GM19397 (cell line): Measurements from ENCODE around the gene LPCAT4.

Experiments
- ATAC-seq: cut with Tn5 transposase; IDR thresholded peaks from one replicate; pipeline ENCODE4 v1.9.1; 2021; ENCODE audit warnings: mild to moderate bottlenecking, moderate library complexity; ENCODE audit not compliant: unreplicated experiment

Gene LPCAT4

DNA sequence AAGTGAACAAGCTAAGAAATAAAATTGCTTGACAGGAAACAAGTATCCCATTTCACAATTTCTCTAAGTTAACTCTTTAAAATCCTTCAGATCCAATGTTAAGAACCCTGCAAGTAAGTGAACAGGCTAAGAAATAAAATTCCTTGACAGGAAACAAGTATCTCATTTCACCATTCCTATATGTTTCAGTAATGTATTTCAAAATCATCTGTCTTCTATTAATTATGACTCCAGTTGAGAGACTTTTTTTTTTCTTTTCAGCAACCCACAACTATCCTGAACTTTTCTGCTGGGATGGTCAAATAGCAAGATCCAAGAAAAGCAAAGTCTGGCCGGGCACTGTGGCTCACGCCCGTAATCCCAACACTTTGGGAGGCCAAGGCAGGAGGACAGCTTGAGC is 27.1 kb downstream of the LPCAT4 start:
- no peak for ATAC-seq

DNA sequence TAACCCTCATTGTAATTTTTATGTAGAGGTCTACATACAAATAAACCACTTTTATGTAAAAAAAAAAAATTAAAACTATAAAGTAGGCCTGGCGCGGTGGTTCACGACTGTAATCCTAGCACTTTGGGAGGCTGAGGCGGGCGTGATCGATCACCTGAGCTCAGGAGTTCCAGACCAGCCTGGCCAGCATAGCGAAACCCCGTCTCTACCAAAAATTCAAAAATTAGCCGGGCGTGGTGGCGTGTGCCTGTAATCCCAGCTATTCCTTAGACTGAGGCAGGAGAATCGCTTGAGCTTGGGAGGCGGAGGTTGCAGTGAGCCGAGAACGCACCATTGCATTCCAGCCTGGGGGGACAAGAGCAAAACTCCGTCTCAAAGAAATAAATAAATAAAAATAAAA is 28.6 kb downstream of the LPCAT4 start:
- ATAC-seq: no peak

DNA sequence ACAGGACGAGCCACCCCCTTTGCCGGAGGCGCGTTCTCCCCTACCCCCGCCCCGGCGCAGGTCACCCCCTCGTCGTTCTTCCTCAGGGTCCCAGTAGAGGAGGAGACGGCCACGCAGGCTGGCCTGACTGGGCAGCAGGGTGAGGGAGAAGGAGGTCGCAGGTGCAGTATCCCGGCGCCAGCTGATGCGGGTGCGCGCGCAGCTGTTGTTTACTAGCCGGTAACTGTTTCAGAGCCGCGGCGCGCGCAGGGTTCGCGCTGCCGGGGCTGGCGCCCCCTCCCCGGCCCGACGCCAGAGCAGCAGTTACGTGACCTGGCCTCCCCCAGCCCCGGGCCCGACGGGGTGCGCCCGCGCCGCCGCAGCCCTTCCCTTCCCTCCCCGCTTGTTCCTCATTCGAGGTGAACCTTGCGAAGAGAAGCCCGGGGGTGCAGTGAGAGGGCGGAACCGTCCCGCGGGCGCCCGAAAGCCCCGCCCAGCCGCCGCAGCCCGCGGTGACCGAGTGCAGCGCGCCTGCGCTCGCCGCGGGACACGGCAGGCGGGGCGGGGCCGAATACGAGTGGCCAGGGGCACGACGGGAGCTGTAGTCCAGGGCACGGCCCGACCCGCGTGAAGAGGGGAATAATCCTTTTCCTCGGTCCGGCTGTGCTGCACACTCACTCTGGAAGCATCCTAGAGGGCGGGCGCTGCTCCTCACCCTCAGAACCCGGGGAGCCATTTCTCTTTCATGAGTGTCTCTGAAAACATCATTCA is 29.3 kb downstream of the LPCAT4 start, which contains the start of gene SLC12A6:
Gene SLC12A6 (minus strand): TSS at position 225 of the 750 bp plus-strand sequence. CDS start 1,101 bp downstream, outside the sequence.
- ATAC-seq: peak; percentile 83

DNA sequence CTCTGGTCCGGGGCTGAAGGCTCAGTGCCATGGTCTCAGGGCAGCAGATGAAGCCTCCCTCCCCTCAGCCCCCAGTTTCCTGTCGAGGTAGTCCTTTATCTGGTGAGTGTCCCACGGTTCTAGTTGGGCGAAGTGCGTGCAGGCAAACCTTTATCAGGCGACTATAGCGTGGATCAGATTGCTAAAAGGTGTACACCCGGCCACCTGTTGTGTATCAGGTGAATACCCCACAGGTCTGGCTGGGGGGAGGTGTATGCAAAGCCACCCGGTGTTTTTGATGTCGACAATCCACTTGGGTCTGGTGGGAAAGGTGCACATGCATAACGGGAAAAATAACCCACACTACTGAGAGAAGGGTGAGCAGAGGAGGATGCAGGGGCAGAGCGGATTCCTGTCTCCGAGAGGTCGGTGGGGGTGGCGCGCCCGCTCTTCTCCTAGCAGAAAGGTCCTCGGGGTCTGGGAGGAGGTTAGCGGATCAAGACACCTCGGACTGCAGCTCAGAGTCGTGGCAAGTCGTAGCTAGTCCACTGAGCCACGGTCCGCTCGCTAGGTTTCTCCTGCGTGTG is 29.9 kb downstream of the LPCAT4 start:
- peak; percentile 0 for ATAC-seq

DNA sequence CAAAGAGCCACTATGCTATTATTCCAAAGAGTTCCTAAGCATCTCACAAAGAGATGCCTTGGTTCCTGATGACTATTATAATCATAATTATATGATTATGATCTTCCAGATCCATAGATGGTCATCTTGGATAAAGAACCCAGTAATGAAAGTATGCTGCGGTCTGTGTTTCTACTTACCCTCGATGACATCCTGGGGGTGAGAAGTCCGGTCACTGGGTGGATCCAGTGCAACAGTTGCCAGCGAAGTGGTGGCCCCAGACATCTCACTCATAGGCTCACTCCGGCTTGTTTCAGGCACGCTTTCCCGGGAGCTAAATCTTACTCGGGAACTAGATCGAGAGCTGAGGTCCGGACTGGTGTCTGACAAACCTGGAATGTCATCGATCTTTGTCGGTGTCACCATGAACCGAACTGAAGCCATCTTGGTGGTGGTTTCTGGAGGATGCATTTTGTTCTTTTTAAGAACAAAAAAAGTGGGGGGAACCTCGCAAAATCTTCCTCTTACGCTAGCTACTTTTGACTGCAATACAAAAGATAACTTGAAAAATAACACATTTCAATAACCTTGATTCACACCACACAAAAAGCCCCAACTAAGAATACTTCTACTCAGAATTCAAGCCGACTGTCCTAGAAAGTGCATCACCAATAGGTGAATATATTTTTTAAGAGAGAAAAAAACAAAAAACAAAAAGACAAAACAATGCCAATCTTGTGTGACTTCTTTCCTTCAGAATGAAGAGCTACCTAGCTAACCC is 30.6 kb downstream of the LPCAT4 start:
- no peak for ATAC-seq

DNA sequence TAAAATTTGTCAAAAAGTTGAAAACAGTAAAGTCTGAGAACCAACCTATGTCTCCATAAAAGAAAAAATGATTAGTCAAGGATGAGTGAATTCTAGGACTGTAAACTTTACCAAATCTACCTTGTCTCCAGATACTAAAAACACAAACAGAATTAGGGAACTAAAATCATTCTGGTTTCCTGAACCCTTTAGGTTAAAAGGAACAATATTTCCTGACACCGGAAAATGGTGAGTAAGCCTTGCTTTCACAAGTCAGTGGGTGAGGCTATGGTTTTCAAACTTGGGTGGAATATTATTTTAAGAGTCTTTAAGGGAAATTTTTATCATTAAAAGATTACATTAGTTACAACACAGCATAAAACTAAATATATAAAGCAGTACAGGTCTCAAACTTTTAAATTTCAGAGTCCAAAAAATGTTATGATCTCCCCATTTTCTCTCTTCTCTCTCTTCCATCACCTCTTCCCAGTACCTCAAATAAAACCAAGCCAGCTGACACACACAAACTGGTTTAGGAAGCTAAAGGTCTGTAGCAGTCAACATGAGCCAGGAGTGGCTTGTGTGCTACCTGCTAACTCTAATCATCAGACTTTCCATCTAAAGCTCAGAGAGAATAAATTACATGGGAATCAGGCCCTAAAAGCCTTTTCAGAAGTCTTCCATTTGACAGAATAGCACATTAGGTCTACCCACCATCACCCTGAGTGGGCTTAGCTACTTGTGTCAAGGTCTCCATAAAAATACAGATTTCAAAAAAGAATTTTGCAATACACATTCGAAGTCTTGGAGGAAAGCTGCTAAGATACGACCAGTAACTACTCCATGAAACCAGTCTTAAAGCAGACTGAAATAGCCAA is 31.6 kb downstream of the LPCAT4 start:
- ATAC-seq: no peak

DNA sequence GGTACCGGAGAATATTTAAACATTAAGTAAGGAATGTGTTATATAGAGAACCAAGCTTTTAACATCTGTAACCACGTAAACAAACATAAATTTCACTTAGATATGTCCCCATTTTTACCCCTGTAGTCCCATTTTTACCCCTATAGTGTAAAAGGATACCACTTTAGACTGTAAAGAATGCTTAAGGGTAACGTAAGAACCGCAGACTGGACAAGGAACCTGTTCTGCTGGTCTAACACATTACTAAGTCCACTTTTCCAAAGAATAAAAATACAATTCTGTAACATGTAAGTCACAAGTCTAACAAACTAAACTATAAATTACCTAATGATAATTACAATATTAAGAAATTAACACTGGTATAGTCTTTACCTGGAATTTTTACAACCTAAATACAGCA is 32.3 kb downstream of the LPCAT4 start:
- ATAC-seq: no peak

DNA sequence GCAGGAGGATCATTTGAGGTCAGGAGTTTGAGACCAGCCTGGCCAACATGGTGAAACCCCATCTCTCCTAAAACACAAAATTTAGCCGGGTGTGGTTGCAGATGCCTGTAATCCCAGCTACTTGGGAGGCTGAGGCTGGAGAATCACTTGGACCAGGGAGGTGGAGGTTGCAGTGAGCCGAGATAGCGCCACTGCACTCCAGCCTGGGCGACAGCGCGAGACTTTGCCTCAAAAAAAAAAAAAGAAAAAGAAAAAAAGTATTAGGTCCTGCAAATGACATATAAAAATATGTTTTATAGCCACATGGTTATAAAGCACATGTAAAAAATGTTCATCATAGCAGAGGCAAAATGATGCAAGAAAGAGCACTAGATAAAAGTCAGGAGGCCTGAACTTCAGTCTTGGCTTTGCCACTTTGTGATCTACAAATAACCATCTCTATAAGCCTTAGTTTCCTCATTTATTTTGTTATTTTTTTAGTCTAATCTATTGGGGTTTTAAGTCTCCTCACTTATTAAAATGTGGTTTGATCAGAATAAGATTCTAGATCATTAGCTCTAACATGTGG is 34.4 kb downstream of the LPCAT4 start:
- ATAC-seq: no peak

DNA sequence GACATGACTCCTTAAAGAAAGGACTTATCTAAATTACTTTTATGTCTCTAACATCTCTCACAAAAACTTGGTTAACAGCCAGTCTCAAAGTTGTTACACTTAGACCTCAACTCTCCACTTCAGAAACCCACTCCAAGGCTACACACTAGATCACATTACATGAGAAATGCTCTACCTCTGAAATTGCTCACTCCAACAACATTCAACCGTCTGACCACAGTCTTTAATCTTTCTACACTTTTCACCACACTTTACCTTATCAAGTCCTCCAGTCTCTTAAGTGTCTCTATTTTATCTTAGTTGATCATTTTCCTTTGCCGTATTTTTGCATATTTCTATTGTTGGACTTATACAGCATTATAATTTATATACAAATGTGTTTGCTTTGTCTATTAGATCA is 35.2 kb downstream of the LPCAT4 start:
- no peak for ATAC-seq

DNA sequence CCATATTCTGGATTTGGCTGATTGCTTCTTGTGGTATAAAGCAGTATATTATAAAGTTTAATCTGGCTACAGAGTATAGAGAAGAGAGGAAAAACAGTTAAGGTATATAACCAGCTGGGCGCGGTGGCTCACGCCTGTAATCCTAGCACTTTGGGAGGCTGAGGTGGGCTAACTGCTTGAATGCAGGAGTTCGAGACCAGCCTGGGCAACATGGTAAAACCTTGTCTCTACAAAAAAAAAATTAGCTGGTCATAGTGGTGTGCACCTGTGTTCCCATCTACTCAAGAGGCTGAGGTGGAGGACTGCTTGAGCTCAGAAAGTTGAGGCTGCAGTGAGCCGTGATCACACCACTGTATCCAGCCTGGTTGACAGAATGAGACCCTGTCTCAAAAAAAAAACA is 36.7 kb downstream of the LPCAT4 start:
- no peak for ATAC-seq

DNA sequence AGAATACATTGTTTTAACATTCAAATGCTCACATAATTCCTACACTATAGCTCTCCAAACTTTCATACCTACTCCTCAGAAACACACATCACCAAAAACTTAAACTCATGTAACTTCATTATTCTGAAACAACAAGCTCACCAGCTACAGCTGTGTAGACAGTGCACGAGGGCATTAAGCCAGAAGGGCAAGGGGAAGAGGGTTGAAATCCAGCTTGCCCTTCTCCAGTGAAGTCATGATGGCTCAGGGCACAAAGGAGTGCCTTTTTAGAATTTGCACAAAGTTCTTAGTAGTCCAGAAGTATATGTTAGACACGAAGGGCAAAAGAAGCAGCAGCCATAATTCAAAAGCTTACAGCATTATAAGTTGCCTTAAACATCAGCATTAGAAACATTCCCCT is 38.0 kb downstream of the LPCAT4 start:
- no peak for ATAC-seq

DNA sequence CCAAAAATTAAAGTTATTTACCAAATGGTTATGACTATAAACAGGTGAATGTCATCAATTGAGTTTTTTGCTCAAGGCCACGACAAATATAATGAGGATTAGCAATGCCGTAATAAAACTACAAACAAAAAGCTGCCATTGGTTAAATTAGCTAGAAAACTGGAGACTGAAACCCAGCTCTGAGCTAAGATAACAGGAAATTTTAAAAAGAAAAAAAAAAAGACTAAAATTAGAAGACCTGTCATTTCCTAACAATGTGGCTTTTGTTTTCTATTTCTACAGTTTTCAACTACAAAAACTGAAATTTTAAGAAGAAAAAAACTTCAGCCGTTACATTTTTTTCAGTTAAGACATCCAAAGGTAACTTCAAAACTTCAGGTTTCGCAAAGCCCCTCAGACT is 39.1 kb downstream of the LPCAT4 start:
- no peak for ATAC-seq

DNA sequence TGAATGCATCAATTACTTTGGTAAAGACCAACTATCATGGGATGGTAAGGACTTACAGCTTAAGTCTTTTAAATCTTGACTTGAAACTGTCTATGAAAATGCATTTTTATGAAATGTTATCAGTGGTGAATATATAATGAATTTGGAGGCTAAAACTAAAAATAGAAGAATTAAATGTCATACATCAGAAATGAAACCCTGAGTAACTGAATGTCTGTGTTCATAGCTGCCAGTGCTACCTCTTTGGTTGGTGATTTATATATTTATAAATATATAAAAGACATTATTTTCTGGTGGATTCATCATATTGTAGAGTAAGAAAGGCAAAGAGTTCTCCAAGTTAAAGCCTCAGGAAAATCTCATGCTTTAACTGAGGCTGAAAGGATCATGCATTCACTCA is 41.6 kb downstream of the LPCAT4 start:
- no peak for ATAC-seq

DNA sequence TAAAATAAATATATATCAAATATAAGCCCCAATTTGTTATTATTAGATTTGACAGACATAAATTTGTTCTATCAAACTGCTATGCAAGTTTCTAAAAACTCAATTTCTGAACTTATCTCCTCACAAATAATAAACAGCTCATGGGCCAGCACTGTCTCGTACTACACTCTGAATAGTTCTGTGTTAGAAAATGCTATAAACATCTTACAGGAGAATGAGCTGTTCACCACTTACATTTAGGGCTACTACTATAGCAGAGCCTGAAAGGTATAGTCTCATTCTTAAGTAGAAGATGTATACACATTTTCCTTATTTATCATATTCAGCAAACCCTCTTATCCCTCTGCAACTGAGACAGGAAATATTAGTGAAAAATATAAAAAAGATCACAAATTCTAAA is 42.1 kb downstream of the LPCAT4 start:
- no peak for ATAC-seq

DNA sequence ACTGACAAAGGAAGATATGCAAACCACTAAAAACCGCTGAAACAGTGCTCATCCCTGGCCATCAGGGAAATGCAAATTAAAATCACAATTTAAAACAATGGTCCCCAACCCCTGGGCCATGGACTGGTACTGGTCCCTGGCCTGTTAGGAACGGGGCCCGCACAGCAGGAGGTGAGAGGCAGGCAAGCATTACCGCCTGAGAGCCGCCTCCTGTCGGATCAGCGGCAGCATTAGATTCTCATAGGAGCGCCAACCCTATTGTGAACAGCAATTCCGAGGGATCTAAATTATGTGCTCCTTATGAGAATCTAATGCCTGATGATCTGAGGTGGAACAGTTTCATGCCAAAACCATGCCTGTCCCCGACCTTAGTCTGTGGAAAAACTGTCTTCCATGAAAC is 43.8 kb downstream of the LPCAT4 start:
- ATAC-seq: no peak

DNA sequence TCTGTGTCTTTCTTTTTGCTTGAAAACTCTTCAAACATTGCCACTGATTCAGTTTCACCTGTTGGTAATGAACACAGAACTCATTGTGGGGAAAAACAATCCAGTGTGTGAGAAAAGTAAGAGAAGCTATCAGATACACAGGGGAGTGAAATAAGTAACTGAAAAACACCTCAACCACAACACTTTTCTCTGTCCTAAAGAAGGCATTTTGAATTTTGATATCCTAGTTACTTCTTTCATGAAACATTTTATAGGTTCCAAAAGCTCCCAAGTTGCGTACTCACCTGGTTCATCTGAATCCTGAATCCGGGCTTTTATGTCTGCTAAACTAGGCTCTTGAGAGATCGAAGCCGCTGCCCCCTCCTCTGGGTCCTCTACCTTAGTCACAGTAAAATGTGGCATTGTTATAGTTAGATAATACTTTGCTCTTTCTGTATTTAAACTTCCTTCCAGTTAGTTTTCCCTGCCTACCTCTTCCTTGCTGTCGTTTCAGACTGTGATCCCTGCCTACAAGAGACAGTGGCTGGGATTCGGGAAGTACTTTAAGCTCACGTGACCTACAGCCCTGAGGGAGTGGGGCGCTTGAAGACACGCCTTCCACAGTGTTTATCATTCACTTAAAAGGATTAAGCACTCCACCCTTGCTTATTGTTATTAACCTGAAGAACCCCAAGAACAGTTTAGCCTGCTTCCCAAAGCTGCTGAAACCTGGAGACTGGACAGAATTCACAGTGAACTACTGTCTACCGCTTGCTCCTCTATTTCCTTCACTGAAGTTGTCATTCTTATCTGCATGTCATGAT is 48.5 kb downstream of the LPCAT4 start:
- no peak for ATAC-seq

DNA sequence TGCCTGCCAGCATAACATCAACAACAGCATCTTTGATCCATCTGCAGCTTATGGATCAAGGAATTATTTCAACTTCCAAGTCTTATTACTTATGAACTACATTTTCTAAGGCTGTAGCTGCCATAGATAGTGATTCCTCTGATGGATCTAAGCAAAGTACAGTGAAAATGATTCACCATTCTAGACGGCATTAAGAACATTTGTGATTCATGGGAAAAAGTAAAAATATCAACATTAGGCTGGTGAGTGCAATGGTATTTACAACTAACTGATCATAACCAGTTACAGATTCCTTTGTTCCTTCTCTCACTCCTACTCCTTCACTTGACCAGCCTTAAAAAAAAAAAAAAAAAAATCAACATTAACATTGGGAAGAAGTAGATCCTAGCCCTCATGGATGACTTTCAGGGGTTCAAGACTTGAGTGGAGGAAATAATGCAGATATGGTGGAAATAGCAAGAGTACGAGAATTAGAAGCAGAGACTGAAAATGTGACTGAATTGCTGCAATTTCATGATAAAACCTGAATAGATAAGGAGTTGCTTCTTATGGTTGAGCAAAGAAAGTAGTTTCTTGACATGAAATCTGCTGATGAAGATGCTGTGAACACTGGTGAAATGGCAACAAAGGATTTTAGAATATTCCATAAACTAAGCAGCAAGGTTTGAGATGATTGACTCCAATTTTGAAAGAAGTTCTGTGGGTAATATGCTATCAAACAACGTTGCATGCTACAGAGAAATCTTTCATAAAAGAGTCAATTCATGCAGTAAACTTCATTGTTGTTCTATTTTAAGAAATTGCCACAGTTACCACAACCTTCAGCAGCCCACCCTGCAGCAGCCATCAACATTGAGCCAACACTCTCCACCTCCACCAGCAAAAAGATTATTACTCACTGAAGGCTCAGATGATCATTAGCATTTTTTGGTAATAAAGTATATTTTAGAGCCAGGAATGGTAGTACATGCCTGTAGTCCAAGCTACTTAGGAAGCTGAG is 52.2 kb downstream of the LPCAT4 start:
- no peak for ATAC-seq

DNA sequence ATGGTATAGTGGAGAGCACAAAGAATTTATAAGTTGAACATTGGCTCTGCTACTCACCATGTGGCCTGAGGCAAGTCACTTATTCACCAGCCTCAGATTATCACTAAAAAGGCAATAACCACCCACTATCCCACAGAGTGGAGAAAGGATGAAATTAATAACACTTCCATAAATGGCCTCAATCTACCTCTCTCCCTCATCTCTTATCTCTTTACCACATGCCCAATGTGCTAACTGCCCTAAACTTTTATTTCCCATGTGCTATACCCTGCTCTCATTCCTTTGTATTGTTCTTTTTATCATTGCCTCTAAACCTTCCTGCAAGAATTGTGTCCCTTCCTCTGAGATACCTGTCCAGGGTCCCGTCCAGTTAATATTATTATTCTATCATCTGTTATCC is 55.4 kb downstream of the LPCAT4 start:
- no peak for ATAC-seq
